HuH-7 (cell line): Measurements from ENCODE around the gene KRCC1.
"Not testable (repeated sequence)": the region's sequence is repeated elsewhere in the genome, so short reads cannot be mapped to it uniquely, and the experiment has no call there.

Experiments
- DNase-seq: peaks from one replicate; pipeline ENCODE4 v3.0.0; 2011; ENCODE audit warnings: low spot score

KRCC1 gene

GRCh38 chr2:88074854-88075292 is 19.3 kb upstream of the KRCC1 start:
- no peak for DNase-seq

GRCh38 chr2:88074150-88074549 is 18.6 kb upstream of the KRCC1 start:
- no peak for DNase-seq

GRCh38 chr2:88071365-88071764 is 15.8 kb upstream of the KRCC1 start:
- DNase-seq, result no peak

GRCh38 chr2:88070055-88070454 is 14.5 kb upstream of the KRCC1 start:
- DNase-seq, result no peak

- no peak for DNase-seq
These were observed 13.5 kb upstream of the KRCC1 start for GRCh38 chr2:88069117-88069516.

GRCh38 chr2:88068044-88068443 is 12.5 kb upstream of the KRCC1 start:
- DNase-seq, result no peak

GRCh38 chr2:88067598-88067997 is 12.0 kb upstream of the KRCC1 start, which contains the start of gene SMYD1:
Gene SMYD1, plus strand, starts transcription at chr2:88067825. Its CDS starts 40 bp downstream, at chr2:88067865.
- DNase-seq, result no peak

GRCh38 chr2:88067189-88067588 is 11.6 kb upstream of the KRCC1 start:
- no peak for DNase-seq

GRCh38 chr2:88066543-88066942 is 11.0 kb upstream of the KRCC1 start:
- DNase-seq, result no peak

- DNase-seq, result no peak
These were observed 5.7 kb upstream of the KRCC1 start for GRCh38 chr2:88061295-88061694.

GRCh38 chr2:88060907-88061275 is 5.3 kb upstream of the KRCC1 start:
- DNase-seq, result no peak

GRCh38 chr2:88059979-88060906 is 4.7 kb upstream of the KRCC1 start:
- DNase-seq, result peak; percentile 85

GRCh38 chr2:88058191-88058590 is 2.6 kb upstream of the KRCC1 start:
- no peak for DNase-seq

- no peak for DNase-seq
These were observed 1.9 kb upstream of the KRCC1 start for GRCh38 chr2:88057437-88057844.

- no peak for DNase-seq
These were observed 707 bp downstream of the KRCC1 start for GRCh38 chr2:88054782-88055370.

- no peak for DNase-seq
These were observed 1.4 kb downstream of the KRCC1 start for GRCh38 chr2:88053934-88054781.

GRCh38 chr2:88053296-88053695 is 2.3 kb downstream of the KRCC1 start:
- DNase-seq, result no peak

GRCh38 chr2:88051792-88052191 is 3.8 kb downstream of the KRCC1 start:
- no peak for DNase-seq

GRCh38 chr2:88049622-88050021 is 6.0 kb downstream of the KRCC1 start:
- DNase-seq, result no peak

GRCh38 chr2:88048541-88048940 is 7.0 kb downstream of the KRCC1 start:
- no peak for DNase-seq

GRCh38 chr2:88045561-88045960 is 10.0 kb downstream of the KRCC1 start:
- DNase-seq, result not testable (repeated sequence)

GRCh38 chr2:88042476-88042875 is 13.1 kb downstream of the KRCC1 start:
- DNase-seq, result no peak
